Fibroblast of skin of back (primary cell): ENCODE results near the gene SMIM3.
"Not testable (repeated sequence)": the region's sequence is repeated elsewhere in the genome, so short reads cannot be mapped to it uniquely, and the experiment has no call there.

Experiments used
- DNase-seq: peaks from one replicate; pipeline ENCODE4 v3.0.0-alpha.2; 2013

SMIM3 gene

DNA sequence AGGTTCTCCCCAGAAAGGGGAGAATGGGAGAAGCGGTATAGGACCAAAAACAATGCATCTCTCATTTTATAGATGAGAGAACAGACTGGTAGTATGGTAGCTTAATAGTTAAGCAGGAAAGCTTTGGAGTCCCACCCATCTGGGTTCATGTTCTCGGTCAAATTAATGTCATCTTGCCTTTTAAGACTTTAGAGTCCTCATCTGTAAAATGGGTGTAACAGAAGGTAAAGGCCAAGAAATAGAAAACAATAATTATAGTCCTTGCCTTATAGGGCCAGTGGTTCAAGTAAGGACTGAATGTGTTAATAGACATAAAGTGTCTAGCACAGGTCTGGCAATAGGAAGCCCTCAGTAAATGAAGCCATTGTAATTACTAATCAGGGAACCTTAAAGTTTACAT, 16.4 kb downstream of the SMIM3 start:
- DNase-seq = no peak

DNA sequence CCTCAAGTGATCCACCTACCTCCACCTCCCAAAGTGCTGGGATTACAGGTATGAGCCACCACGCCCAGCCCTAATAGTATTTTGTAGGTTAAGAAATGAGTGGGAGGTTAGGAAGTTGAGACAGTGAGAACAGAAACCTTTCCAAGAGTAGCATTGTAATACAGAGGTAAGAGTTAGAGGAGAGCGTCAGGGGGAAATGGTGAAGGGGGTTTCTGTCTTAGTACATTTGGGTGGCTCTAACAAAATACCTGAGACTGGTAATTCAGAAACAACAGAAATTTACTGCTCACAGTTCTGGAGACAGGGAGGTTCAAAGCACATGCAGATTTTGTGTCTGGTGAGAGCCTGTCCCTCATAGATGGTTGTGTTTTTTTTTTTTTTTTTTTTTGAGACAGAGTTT, 18.8 kb downstream of the SMIM3 start:
- no peak for DNase-seq

GRCh38 chr5:150801117-150801927, 22.8 kb downstream of the SMIM3 start:
- DNase-seq = peak; percentile 75

GRCh38 chr5:150804388-150804787, 25.8 kb downstream of the SMIM3 start:
- DNase-seq = no peak

- no peak for DNase-seq
These were observed 30.8 kb downstream of the SMIM3 start for GRCh38 chr5:150809363-150809762.

- no peak for DNase-seq
These were observed 36.5 kb downstream of the SMIM3 start for GRCh38 chr5:150815010-150815409.

- DNase-seq = no peak
These were observed 38.4 kb downstream of the SMIM3 start for GRCh38 chr5:150816946-150817345.

- no peak for DNase-seq
These were observed 51.2 kb downstream of the SMIM3 start for GRCh38 chr5:150829744-150830143.

DNA sequence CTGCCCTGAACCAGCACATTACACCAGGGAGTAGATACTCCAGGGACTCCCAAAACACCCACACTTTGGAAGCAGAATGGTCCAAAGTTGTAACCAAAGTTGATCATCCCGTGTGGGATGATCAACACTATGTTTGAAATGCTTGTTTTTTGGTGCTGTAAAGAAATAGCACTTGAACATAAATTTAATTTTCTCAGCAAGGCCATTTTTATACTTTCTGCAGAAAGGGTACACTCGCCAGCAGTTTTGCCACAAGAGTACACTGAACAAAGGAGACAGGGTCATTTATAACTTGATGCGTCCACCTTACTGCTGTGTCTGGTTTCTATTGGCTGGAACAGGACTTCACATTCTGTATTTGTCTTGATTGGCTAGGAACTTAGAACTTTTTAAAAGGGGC, 53.3 kb downstream of the SMIM3 start:
- not testable (repeated sequence) for DNase-seq

GRCh38 chr5:150836064-150836463, 57.5 kb downstream of the SMIM3 start:
- no peak for DNase-seq

DNA sequence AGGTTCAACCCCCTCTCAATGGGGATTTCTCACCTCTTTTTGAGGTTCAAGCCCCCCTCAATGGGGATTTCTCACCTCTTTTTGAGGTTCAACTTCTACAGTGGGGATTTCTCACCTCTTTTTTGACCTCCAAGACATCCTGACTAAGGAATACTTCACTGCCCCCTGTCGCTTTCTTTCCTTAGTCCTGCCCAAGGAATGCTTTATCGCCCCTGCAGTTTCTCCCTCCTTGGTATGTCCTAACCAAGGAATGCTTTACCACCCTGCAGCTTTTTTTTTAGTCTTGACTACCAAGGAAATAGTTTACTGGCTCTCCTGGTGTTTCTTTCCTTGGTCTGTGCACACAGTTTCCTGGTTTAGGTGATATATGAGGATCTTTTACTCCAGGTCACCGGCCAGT, 58.1 kb downstream of the SMIM3 start:
- no peak for DNase-seq

DNA sequence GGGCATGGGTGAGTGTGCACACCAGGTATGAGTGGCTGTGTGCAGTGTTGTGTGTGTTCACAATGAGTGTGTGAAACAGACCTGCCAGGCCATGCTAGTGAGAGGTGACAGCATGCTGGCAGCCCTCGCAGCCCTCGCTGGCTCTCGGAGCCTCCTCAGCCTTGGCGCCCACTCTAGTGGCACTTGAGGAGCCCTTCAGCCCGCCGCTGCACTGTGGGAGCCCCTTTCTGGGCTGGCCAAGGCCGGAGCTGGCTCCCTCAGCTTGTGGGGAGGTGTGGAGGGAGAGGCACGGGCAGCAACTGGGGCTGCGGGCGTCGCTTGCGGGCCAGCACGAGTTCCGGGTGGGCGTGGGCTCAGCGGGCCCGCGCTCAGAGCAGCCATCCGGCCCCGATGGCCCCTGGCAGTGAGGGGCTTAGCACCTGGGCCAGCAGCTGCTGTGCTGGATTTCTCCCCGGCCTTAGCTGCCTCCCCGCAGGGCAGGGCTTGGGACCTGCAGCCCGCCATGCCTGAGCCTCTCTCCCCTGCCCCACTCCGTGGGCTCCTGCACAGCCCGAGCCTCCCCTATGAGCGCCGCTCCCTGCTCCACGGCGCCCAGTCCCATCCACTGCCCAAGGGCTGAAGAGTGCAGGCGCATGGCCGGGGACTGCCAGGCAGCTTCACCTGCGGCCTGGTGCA, 66.8 kb downstream of the SMIM3 start:
- DNase-seq = not testable (repeated sequence)

- not testable (repeated sequence) for DNase-seq
These were observed 67.7 kb downstream of the SMIM3 start, which contains the start of gene IRGM for GRCh38 chr5:150846308-150846653. TSS of gene IRGM (plus strand) at chr5:150846521. CDS start at chr5:150848124, 1,603 bp downstream.
